Stomach (tissue), 4 donors: ENCODE measurements around the gene NCOA5.

ENCODE experiments used
- EP300 ChIP-seq: sonication (generic); formaldehyde crosslinking; IDR thresholded peaks from one replicate; pipeline ENCODE4 v1.6.1; 2017; ENCODE audit warnings: antibody characterized with exemption
- POLR2A ChIP-seq, 4 donors: fragments of 450-650 bp; IDR thresholded peaks; one replicate each; pipeline ENCODE4 v1.6.1; 2016; ENCODE audit warnings: antibody characterized with exemption in 4 of 4, control low read depth in 2 of 4, mild to moderate bottlenecking in 1 of 4, moderate library complexity in 1 of 4
- POLR2AphosphoS5 ChIP-seq, 3 donors: sonication (generic); formaldehyde crosslinking; IDR thresholded peaks; one replicate each; pipeline ENCODE4 v1.6.1; 2016; ENCODE audit warnings: antibody characterized with exemption in 3 of 3
- TF ChIP-seq, protein P1 (sequence below), 7 experiments: fragments of 450-650 bp in 4 of 7; fragments of 200-600 bp in 3 of 7; sonication (generic) in 3 of 7; IDR thresholded peaks; one replicate each; pipeline ENCODE4 v1.5.1; 2016 to 2019; ENCODE audit warnings: antibody characterized with exemption in 7 of 7, control low read depth in 2 of 7, mild to moderate bottlenecking in 1 of 7

DNA sequence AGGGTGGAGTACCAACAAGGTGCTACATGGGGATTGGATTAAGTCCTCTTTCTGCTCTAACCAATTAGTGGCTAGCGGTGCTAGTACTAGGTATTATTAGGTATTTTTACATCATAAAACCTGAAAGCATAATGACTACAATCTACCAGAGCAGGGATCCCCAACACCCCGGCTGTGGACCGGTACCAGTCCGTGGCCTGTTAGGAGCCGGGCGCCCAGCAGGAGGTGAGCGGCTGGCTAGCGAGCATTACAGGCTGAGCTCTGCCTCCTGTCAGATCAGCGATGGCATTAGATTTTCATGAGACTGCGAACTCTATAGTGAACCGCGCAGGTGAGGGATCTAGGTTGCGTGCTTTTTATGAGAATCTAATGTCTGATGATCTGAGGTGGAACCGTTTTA lies 19.2 kb upstream of the NCOA5 start:
- TF ChIP-seq, protein P1, sequence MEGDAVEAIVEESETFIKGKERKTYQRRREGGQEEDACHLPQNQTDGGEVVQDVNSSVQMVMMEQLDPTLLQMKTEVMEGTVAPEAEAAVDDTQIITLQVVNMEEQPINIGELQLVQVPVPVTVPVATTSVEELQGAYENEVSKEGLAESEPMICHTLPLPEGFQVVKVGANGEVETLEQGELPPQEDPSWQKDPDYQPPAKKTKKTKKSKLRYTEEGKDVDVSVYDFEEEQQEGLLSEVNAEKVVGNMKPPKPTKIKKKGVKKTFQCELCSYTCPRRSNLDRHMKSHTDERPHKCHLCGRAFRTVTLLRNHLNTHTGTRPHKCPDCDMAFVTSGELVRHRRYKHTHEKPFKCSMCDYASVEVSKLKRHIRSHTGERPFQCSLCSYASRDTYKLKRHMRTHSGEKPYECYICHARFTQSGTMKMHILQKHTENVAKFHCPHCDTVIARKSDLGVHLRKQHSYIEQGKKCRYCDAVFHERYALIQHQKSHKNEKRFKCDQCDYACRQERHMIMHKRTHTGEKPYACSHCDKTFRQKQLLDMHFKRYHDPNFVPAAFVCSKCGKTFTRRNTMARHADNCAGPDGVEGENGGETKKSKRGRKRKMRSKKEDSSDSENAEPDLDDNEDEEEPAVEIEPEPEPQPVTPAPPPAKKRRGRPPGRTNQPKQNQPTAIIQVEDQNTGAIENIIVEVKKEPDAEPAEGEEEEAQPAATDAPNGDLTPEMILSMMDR (IDR thresholded peaks at IDR 0.05): no peak
- TF ChIP-seq POLR2A (IDR thresholded peaks at IDR 0.05) (no peak), POLR2AphosphoS5 (IDR thresholded peaks at IDR 0.05) (no peak), EP300 (no peak)
